SK-N-SH treated with all-trans-retinoic acid at 6 μM for 48 hours (cell line): ENCODE measurements around the gene CCDC78.

Experiments used
- ATAC-seq: fragments of 200-7000 bp; cut with Tn5 transposase; 3 replicates; pipeline ENCODE4 v1.9.1; 2020; ENCODE audit warnings: mild to moderate bottlenecking, moderate library complexity
- ARNTL ChIP-seq: fragments of 450-650 bp; formaldehyde crosslinking; IDR thresholded peaks from 2 replicates; pipeline ENCODE4 v1.5.0; 2020; ENCODE audit warnings: low read depth, mild to moderate bottlenecking, moderate library complexity, borderline replicate concordance
- CREB5 ChIP-seq: fragments of 250-450 bp; sonication (Bioruptor Pico); IDR thresholded peaks from 2 replicates; pipeline ENCODE4 v1.5.1; 2020; ENCODE audit warnings: low read depth, mild to moderate bottlenecking, moderate library complexity
- CSDC2 ChIP-seq: fragments of 250-450 bp; sonication (Bioruptor Pico); IDR thresholded peaks from 2 replicates; pipeline ENCODE4 v1.5.0; 2020; ENCODE audit warnings: mild to moderate bottlenecking, moderate library complexity
- CSRNP3 ChIP-seq: fragments of 250-450 bp; sonication (Bioruptor Pico); IDR thresholded peaks from 2 replicates; pipeline ENCODE4 v1.5.1; 2021; ENCODE audit warnings: mild to moderate bottlenecking, moderate library complexity
- GLIS3 ChIP-seq: fragments of 250-450 bp; sonication (Bioruptor Pico); IDR thresholded peaks from 2 replicates; pipeline ENCODE4 v1.5.0; 2020; ENCODE audit warnings: mild to moderate bottlenecking, moderate library complexity
- ISL1 ChIP-seq: fragments of 250-450 bp; sonication (Bioruptor Pico); IDR thresholded peaks from 2 replicates; pipeline ENCODE4 v2.1.2; 2022; ENCODE audit warnings: mild to moderate bottlenecking, moderate library complexity
- PATZ1 ChIP-seq: fragments of 250-450 bp; sonication (Bioruptor Pico); IDR thresholded peaks from 2 replicates; pipeline ENCODE4 v1.8.0; 2020; ENCODE audit warnings: mild to moderate bottlenecking, moderate library complexity, borderline replicate concordance
- POU6F1 ChIP-seq: fragments of 250-450 bp; sonication (Bioruptor Pico); IDR thresholded peaks from 2 replicates; pipeline ENCODE4 v1.8.0; 2021; ENCODE audit warnings: low read depth, mild to moderate bottlenecking, moderate library complexity, borderline replicate concordance
- PPARA ChIP-seq: fragments of 250-450 bp; sonication (Bioruptor Pico); IDR thresholded peaks from 2 replicates; pipeline ENCODE4 v1.5.0; 2020; ENCODE audit warnings: mild to moderate bottlenecking, borderline replicate concordance
- RARB ChIP-seq: fragments of 250-450 bp; sonication (Bioruptor Pico); IDR thresholded peaks from 2 replicates; pipeline ENCODE4 v1.8.0; 2021; ENCODE audit warnings: mild to moderate bottlenecking, moderate library complexity
- SNAI2 ChIP-seq: fragments of 250-450 bp; sonication (Bioruptor Pico); IDR thresholded peaks from 2 replicates; pipeline ENCODE4 v1.5.0; 2020; ENCODE audit warnings: mild to moderate bottlenecking, moderate library complexity
- TCF4 ChIP-seq: fragments of 250-450 bp; sonication (Bioruptor Pico); IDR thresholded peaks from 2 replicates; pipeline ENCODE4 v1.8.0; 2021; ENCODE audit warnings: mild to moderate bottlenecking, moderate library complexity, borderline replicate concordance
- TOX ChIP-seq: fragments of 250-450 bp; sonication (Bioruptor Pico); IDR thresholded peaks from 2 replicates; pipeline ENCODE4 v1.8.0; 2021; ENCODE audit warnings: mild to moderate bottlenecking, moderate library complexity, borderline replicate concordance
- TSHZ2 ChIP-seq: fragments of 250-450 bp; sonication (Bioruptor Pico); IDR thresholded peaks from 2 replicates; pipeline ENCODE4 v1.5.0; 2020; ENCODE audit warnings: mild to moderate bottlenecking, moderate library complexity
- ZC3H10 ChIP-seq: fragments of 250-450 bp; sonication (Bioruptor Pico); IDR thresholded peaks from 2 replicates; pipeline ENCODE4 v1.5.1; 2021; ENCODE audit warnings: mild to moderate bottlenecking, moderate library complexity
- ZFP3 ChIP-seq: fragments of 250-450 bp; sonication (Bioruptor Pico); IDR thresholded peaks from 2 replicates; pipeline ENCODE4 v1.5.0; 2020; ENCODE audit warnings: mild to moderate bottlenecking, moderate library complexity
- ZFP30 ChIP-seq: fragments of 450-650 bp; formaldehyde crosslinking; IDR thresholded peaks from 2 replicates; pipeline ENCODE4 v1.5.0; 2022; ENCODE audit warnings: mild to moderate bottlenecking, moderate library complexity
- ZNF565 ChIP-seq: fragments of 450-650 bp; formaldehyde crosslinking; conservative IDR thresholded peaks from 2 replicates; pipeline ENCODE4 v1.5.0; 2020; ENCODE audit warnings: low read depth, mild to moderate bottlenecking, moderate library complexity
- ZNF70 ChIP-seq: fragments of 450-650 bp; formaldehyde crosslinking; IDR thresholded peaks from 2 replicates; pipeline ENCODE4 v1.5.0; 2020; ENCODE audit warnings: mild to moderate bottlenecking, moderate library complexity
- ZNF8 ChIP-seq: fragments of 450-650 bp; formaldehyde crosslinking; IDR thresholded peaks from 2 replicates; pipeline ENCODE4 v1.5.0; 2020; ENCODE audit warnings: mild to moderate bottlenecking, moderate library complexity

Gene CCDC78

GRCh38 chr16:722835-723633 is 3.2 kb downstream of the CCDC78 start:
- no peak for ATAC-seq
- TF ChIP-seq PATZ1 (CRISPR knock-in tag) (no peak), TCF4 (CRISPR knock-in tag) (no peak), SNAI2 (CRISPR knock-in tag) (no peak), CREB5 (CRISPR knock-in tag) (no peak), GLIS3 (CRISPR knock-in tag) (no peak), ZC3H10 (CRISPR knock-in tag) (no peak), CSRNP3 (CRISPR knock-in tag) (no peak), ISL1 (CRISPR knock-in tag) (no peak), CSDC2 (CRISPR knock-in tag) (no peak), ZNF565 (CRISPR knock-in tag) (no peak), RARB (CRISPR knock-in tag) (no peak), ZNF70 (CRISPR knock-in tag) (no peak), PPARA (CRISPR knock-in tag) (no peak), POU6F1 (CRISPR knock-in tag) (no peak), TOX (CRISPR knock-in tag) (no peak), ARNTL (CRISPR knock-in tag) (no peak), ZNF8 (no peak), ZFP30 (CRISPR knock-in tag) (no peak)
- TF ChIP-seq, all 23 proteins: peak for 0

GRCh38 chr16:721765-722540 is 4.3 kb downstream of the CCDC78 start:
- TF ChIP-seq POU6F1 (CRISPR knock-in tag) (no peak), PPARA (CRISPR knock-in tag) (no peak), ZNF565 (CRISPR knock-in tag) (no peak)
- ATAC-seq = no peak

- 0 out of 2 replicates have a peak, but pooled peaks have one; percentile 23 for TF ChIP-seq TSHZ2 (CRISPR knock-in tag)
- 0 out of 2 replicates have a peak, but pooled peaks have one; percentile 48 for TF ChIP-seq ZFP3
- no peak for TF ChIP-seq TOX (CRISPR knock-in tag)
- TF ChIP-seq GLIS3 (CRISPR knock-in tag) = 0 out of 2 replicates have a peak, but pooled peaks have one; percentile 48
- TF ChIP-seq, all 23 proteins: peak for 3
- ATAC-seq = peak; percentile 66
Measured at GRCh38 chr16:720990-721764, 5.1 kb downstream of the CCDC78 start, which contains the start of gene ANTKMT. Gene ANTKMT, plus strand, starts transcription at chr16:721146. Its CDS starts 129 bp downstream, at chr16:721275.
